Measurements from ENCODE around the gene ATF1.

GRCh38 chr12:50771409-50771808 lies 7.5 kb downstream of the ATF1 start:
- TF ChIP-seq CTCF (IDR thresholded peaks at IDR 0.05) (no peak), EP300 (IDR thresholded peaks at IDR 0.05) (no peak)
